GM19351 (cell line): ENCODE data around the gene FEM1A.
"Not testable (repeated sequence)": the region's sequence is repeated elsewhere in the genome, so short reads cannot be mapped to it uniquely, and the experiment has no call there.

Experiments used
- ATAC-seq: cut with Tn5 transposase; IDR thresholded peaks from one replicate; pipeline ENCODE4 v1.9.1; 2021; ENCODE audit warnings: mild to moderate bottlenecking, moderate library complexity; ENCODE audit not compliant: unreplicated experiment

The FEM1A gene, protein sequence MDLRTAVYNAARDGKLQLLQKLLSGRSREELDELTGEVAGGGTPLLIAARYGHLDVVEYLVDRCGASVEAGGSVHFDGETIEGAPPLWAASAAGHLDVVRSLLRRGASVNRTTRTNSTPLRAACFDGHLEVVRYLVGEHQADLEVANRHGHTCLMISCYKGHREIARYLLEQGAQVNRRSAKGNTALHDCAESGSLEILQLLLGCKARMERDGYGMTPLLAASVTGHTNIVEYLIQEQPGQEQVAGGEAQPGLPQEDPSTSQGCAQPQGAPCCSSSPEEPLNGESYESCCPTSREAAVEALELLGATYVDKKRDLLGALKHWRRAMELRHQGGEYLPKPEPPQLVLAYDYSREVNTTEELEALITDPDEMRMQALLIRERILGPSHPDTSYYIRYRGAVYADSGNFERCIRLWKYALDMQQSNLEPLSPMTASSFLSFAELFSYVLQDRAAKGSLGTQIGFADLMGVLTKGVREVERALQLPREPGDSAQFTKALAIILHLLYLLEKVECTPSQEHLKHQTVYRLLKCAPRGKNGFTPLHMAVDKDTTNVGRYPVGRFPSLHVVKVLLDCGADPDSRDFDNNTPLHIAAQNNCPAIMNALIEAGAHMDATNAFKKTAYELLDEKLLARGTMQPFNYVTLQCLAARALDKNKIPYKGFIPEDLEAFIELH

DNA sequence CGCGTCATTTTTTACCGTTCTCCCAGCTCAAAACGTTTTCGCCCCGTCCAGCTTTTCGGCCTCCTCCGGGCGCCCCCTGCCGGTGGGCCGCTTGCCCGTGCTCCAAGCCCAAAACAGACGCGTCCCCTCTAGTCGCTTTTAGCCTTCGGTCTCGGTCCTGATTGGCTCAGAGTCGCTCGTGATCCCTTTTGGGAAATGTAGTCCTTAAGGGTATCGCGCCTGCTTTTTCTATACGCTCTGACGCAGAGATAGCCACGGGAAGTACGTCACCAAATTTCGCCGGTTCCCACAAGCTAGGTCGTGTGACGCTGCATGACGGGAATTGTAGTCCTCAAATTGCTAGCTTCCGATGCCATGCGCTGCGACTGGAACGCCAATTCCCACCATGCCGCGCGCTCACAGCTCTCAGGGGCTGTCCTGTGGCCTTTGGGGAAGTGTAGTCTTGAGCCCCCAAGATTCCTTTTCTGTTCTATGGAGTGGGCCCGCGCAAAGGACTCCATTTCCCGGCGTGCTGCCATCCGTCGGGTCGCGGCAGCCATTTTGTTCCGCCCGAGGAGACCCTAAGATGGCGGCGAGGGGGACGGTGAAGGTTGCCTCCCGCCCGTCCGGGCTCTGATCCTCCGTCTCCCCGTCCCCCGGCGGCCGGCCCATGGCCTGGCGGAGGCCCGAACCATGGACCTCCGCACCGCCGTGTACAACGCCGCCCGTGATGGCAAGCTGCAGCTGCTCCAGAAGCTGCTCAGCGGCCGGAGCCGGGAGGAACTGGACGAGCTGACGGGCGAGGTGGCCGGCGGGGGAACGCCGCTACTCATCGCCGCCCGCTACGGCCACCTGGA, at the start of gene FEM1A:
TSS of gene FEM1A (plus strand) at position 552 of the 836 bp plus-strand sequence. CDS start at position 673, 121 bp downstream.
- ATAC-seq, result peak; percentile 89

DNA sequence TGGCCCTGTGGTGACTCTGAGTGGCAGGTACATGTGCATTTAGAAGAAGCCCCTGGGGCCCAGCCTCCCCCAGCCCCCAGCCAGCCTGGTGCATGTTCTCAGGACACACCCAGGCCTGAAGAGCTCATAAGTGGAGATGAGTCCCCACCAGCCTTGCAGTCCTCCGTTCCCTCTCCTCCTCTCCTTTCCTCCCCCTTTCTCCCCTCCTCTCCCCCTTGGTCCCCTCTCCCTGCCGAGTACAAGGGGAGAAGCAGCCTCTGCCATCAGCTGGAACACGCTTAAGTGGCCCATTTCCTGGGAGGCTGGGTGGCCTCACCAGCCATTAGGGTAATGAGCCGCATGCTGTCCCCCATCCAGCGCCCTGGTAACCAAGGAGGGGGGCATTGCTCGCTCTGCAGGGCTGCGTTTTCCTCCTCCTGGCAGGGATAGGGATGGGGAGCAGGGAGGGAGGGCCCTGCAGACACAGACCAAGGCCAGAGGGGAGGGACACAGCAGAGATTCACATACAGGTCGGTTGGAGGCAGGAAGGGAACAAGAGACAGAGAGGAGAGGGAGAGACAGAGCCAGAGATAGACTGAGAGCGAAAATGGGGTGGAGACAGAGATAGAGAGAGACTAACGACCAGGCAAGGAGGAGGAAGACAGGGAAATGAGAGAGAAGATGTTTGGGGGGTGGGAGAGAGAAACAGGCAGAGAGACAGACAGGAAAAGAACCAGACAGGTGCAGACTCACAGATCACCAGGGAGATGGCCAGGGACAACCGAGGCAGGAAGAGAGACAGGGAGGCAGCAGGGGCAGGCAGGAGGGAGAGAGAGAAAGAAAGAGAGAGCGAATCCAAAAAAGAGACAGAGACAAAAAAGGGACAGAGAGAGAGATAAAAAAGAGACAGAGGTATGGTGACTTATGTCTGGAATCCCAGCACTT, 48.5 kb upstream of the FEM1A start:
- ATAC-seq, result no peak

DNA sequence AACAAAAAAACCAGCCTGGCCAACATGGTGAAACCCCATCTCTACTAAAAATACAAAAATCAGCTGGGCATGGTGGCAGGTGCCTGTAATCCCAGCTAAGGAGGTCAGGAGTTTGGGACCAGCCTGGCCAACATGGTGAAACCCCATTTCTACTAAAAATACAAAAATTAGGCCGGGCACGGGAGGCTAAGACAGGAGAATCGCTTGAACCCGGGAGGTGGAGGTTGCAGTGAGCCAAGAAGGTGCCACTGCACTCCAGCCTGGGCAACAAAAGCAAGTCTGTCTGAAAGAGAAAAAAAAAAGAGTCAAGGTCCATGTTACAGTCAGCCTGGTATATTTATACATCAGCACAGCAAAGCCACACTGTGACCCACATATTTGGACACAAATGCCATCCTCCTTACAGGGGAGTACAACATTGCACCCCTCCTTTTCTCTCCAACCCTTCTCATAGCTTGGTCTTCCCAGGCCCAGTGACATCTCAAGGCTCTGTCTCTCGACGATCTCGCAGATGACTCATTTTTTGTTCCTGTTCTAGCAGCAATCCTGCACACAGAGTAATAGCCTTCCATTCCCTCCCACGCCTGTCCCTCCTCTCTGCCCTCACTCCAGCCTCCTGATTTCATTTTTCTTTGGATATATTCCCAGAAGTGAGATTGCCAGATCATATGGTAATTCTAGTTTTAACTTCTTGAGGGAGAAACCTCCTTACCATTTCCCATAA, 46.9 kb upstream of the FEM1A start:
- no peak for ATAC-seq

DNA sequence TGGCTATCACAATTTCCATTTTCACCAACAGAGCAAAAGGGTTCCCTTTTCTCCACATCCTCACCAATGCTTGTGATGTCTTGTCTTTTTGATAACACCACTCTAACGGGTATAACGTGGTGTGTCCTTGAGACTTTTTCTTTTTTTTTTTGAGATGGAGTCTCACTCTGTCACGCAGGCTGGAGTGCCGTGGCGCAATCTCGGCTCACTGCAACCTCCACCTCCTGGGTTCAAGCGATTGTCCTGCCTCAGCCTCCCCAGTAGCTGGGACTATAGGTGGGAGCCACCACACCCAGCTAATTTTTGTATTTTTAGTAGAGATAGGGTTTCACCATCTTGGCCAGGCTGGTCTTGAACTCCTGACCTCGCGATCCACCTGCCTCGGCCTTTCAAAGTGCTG, 46.4 kb upstream of the FEM1A start:
- ATAC-seq, result not testable (repeated sequence)

DNA sequence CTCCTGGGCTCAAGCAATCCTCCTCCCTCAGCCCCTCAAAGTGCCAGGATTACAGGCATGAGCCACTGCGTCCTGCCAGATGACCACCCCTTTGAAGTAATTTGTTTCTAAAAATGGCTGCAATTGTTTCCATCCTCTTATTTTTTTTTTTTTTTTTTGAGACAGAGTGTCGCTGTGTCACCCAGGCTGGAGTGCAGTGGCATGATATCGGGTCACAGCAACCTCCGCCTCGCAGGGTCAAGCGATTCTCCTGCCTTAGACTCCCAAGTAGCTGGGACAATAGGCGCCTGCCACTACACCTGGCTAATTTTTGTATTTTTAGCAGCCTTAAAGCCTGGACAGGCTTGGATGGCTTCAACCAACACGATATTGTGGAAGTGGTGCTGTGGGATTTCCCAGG, 45.5 kb upstream of the FEM1A start:
- ATAC-seq, result no peak

DNA sequence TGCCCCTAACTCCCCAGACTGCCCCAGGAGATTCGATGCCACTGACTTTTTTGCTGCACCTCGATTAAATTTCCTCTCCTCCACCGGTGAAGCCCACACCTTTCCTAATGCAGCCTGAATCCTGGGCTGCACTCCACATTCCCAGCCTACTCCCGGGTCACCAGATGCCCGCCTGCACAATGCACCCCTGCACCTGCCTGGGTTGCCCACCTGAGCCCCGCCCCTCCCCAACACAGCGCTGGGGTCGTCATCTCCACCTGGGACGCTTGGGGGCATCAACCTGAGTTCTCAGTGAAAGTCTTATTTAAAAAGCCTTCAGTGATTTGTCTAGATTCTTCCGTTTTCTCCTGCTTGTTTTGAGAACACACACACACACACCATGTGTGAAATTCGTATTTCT, 43.3 kb upstream of the FEM1A start:
- no peak for ATAC-seq

DNA sequence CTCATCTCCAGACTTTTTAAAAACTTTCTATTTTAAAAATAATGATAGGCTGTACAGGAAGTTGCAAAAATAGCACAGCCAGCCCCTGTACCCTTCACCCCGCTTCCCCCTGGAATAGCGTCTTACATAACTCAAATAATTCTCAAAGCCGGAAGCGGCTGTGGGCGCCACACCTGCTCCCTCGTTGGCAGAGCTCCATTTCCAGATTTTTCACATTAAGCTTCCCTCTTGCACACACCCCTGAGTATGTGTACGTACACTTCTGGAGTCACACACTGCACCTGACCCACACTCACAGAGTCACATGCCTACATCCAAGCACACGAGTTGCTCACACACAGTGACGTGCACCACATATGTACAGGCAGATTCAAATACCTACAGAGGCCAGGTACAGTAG, 42.9 kb upstream of the FEM1A start:
- no peak for ATAC-seq

DNA sequence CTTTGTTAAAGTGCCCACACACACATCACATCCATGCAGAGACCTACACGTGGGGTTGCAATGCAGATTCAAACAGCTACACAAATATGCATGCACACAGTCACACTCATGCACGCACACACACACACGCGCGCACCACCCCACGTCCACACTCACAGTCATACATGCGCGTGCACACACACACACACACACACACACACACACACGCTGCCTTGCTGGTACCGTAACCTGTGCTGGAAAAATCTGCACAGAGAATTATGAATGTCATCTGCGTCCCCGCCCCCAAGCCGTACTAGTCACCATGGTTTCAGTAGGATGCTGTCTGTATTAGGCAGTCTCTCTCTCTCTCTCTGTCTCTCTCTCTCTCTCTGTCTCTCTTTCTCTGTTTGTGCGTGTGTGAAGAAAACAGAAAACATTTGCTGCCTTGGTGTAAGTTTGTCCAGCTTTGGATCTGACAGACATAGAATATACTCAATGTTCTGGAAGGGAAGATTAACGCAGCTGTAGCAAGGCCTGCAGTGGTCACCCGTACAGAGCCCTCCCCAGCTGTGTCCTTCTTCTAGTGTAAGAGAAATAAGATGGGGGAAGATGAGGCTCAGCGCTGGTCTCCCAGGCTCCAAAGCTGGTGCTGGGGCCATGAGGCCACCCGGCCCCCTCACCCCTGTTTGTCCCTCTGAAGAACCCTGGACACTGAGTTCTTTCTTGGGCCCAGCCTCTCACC, 41.5 kb upstream of the FEM1A start:
- no peak for ATAC-seq

DNA sequence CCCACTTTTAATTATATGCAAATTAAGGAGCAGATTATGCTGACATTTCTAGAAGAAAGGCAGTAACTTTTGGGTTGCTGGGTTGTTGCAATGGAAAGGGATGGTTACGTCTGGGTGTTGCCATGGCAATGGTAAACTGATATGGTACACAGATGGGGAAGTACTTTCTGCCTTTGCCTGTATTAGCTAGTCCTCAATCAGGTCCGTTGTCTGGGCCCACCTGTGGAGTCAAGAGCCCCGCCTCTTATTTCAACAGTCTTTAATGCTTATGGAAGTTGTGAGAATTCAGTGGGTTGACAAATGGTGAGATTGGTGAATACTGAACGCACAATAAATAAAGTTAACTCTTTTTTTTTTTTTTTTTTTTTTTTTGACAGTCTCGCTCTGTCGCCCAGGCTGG, 37.3 kb upstream of the FEM1A start:
- no peak for ATAC-seq

DNA sequence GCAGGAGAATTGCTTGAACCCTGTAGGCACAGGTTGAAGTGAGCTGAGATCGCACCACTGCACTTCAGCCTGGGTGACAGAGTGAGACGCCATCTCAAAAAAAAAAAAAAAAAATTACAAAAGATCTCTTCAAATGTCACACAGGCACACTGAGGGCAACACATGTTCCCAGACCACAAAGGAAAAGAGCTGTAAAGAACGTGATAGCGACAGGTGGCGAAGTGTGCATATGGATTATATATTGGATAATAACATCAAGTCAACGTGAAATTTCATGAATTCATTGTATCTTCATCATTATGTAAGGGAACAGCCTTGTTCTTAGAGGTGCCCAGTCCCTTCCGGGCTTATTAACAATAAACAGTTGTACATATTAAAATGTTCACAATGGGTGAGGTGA, 36.1 kb upstream of the FEM1A start:
- no peak for ATAC-seq

DNA sequence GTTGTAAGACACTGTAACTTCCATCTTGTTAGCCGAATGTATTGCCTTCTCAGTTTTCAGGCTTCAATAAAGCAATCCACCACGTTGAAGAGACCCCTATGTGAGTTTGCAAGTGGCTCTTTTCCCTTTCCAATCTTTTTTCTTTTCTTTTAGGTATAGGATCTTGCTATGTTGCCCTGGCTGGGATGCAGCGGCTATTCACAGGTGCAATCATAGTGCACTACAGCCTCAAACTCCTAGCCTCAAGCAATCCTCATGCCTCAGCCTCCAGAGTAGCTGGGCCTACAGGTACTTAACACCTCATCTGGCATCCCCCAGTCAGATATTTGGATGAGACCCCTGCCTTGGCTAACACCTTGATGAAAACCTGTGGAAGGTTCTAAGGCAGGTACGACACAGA, 33.5 kb upstream of the FEM1A start:
- ATAC-seq, result no peak

DNA sequence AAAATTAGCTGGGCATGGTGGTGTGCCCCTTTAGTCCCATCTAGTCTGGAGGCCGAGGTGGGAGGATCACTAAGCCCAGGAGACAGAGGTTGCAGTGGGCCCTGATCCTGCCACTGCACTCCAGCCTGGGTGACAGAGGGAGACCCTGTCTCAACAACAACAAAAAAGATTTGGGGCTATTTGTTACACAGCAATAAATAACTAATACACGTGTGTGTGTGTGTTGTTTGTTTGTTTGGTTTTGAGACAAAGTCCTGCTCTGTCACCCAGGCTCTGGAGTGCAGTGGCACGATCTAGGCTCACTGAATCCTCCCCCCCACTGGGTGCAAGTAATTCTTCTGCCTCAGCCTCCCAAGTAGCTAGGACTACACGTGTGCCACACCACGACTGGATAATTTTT, 32.9 kb upstream of the FEM1A start:
- ATAC-seq, result no peak

DNA sequence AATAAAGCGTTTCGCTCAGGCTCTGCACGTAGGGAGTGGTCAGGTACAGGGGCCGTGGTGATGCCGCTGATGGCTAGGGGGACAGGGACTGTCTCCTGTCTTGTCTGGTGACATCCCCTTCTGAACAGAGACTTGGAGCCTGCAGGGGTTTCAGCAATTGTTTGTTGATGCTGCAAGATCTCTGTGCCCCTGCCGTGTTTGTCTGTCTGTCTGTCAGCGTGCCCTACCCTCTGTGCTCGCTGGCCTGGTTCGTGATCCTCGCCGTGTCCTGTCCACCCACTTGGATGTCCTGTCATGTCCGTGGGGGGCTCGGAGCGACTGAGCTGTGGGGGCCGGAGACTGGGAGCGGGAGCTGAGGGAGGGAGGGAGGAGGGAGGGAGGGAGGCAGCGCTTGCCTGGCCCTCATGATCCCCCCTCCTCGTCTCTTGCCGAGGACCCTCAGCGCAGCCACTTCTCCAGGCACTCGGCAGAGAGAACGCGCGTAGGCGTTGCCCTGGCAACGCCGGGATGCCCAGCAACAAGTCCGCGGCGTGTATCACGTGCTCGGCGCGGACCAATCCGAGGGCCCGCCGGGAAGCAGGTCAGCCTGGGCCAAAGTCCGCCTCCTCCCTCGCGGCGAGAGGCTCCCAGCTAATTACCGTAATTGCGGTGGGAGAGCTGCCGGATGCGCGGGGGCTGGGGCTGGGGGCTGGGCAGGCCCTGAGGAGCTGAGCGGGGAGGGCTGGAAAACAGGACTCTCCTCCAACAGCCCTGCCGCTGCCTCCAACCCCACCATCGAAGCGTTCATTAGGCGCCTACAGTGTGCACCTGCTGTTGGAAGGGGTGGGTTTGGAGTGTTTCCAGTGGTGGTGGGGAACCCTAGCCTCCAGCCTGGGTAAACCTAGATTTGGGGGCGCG, 31.9 kb upstream of the FEM1A start:
- no peak for ATAC-seq

DNA sequence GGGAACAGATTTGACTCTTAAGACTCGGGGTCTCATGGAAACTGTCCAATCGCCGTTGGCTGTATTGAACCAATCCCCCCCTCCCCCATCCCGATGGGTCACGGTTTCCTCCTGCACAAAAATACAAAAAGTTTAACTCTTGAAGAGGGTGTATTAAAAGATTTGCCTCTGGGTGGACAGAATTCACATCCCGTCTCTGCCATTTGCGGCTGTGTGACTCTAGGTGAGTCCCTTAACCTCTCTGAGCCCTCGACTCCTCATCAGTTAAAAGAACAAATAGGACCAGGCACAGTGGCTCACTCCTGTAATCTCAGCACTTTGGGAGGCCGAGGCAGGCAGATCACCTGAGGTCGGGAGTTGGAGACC, 31.3 kb upstream of the FEM1A start:
- no peak for ATAC-seq

DNA sequence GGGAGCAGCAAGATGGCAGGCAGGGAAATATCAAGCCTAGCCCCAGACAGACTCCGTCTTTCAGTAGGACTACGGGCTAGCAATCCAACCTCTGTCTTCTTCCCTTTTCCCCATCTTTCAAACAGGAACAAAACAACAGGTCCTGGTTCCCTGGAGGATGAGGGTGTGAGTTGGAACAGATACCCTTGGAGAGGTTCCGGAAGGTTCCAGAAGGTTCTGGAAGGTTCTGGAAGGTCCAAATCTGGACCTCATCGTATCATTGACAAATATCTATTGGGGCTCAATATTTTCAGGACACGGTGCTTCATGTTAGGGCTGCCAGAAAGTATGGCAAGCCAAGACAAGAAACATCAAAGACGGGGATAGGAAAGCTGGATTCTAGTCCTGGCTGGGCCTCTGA, 28.5 kb upstream of the FEM1A start:
- ATAC-seq, result no peak

DNA sequence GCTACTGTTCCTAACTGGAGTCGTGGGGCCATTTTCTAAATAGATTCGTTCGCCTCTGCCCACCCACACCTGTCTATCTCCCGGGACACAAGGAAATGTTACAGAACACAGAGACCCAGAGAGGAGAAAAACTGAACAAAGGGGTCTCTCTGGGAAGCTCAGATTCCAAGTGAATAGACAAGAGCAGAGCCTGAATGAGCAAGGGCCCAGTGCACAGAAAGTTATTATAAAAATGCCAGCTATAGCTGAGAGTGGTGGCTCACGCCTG, 27.2 kb upstream of the FEM1A start:
- no peak for ATAC-seq

DNA sequence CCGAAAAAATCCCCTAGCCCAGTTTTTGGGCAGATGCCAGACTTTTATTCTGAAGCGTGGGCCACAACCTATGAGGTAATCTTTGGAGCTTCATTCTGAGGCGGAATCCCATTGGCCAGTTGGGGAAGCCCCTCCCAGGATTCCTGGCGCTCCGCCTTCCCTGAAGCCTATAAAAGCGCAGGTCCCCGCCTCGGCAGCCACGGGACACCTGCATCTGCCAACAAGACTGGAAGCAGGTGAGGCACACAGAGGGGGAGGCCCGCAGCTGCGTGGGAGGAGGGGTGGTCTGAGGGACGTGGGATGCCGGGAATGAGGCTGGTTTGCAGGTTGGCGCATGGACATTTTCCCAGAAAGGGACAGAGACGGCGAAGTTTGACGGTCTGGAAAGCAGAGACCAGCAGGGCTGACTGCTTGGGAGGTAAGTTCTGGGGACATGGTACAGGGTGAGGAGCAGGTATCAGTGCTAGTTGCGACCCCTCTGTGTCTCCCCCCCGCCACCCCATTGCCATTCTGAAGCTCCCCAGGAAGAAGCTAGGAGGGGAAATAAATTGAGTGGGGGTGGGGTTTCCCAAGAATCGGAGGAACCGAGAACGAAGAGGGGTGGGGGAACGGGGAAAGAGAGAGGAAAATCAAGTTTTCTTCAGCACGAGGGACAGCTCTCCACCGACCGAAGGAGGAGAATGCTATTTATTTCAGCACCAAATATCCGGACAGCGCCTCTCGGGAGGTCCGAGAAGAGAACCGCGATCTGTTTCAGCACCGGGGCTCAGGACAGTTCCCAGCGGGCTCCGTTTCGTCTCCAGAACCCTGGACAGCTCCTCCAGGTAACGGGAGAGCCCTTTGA, 22.4 kb upstream of the FEM1A start:
- no peak for ATAC-seq

DNA sequence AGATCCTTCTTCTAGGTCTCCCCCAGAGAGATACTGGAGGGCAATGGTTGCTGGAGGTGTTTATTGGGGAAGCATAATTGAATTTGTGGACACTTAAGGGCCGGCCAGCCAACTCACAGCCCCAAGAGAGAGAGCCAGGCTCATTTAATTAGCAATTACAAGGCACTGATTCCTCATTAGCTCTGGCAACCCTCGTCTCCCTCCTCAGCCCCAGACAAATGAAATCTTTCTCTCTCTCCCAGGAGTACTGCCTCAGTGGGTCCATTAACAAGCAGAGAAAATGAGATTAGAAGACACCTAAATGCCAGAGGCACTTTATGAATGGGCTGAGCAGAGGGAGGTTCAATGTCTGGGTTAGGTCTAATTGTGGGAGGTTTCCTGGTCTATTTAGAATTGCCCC, 19.0 kb upstream of the FEM1A start:
- ATAC-seq, result no peak
